H1 (cell line): Measurements from ENCODE around the gene RTL3. TPM values are rescaled to one million over a fixed set of nuclear protein-coding genes. Genes with fewer than 3 reads are reported as not detected.

Source experiments
- CTCF ChIA-PET: fragments of 300-600 bp; sonication (Branson Sonifier 250); formaldehyde crosslinking; loops from one replicate; lab custom pipeline; 2021; ENCODE audit not compliant: partially characterized antibody; lab: Charles Lee
- POLR2A ChIA-PET: fragments of 300-600 bp; sonication (Branson Sonifier 250); formaldehyde crosslinking; loops from one replicate; lab custom pipeline; 2021; ENCODE audit warnings: inconsistent platforms; ENCODE audit not compliant: partially characterized antibody; lab: Charles Lee
- DNase-seq, 2 experiments: peaks; one replicate each; pipeline versions ENCODE4 v3.0.0 to v3.0.0-alpha.2; 2010 to 2022; ENCODE audit warnings: low spot score in 2 of 2, low read depth in 1 of 2, mixed read lengths in 1 of 2
- FAIRE-seq: peaks from 2 replicates; lab custom pipeline; 2011; peaks lifted over from hg19 to GRCh38; lab: Jason Lieb, UNC
- H2AFZ ChIP-seq: 2 replicates; pipeline ENCODE4 v1.8.1; 2012; ENCODE audit warnings: low read length, inconsistent platforms
- H2AK5ac ChIP-seq: 2 replicates; pipeline ENCODE4 v1.6.1; 2013; ENCODE audit warnings: low read depth, low read length
- H2BK120ac ChIP-seq: replicated peaks from 2 replicates; pipeline ENCODE3; 2013; ENCODE audit warnings: low read depth, low read length, inconsistent platforms
- H2BK12ac ChIP-seq: 2 replicates; pipeline ENCODE4 v1.6.1; 2013; ENCODE audit warnings: low read depth, low read length
- H2BK15ac ChIP-seq: 2 replicates; pipeline ENCODE4 v1.6.1; 2013; ENCODE audit warnings: low read length
- H2BK20ac ChIP-seq: 2 replicates; pipeline ENCODE4 v1.6.1; 2013; ENCODE audit warnings: low read length
- H2BK5ac ChIP-seq: 2 replicates; pipeline ENCODE4 v1.6.1; 2013; ENCODE audit warnings: low read depth, low read length
- H3K14ac ChIP-seq: 2 replicates; pipeline ENCODE4 v1.6.1; 2013; ENCODE audit warnings: inconsistent platforms; ENCODE audit not compliant: insufficient read length
- H3K18ac ChIP-seq: 2 replicates; pipeline ENCODE4 v1.6.1; 2013; ENCODE audit warnings: low read length; ENCODE audit errors: extremely low read depth
- H3K23ac ChIP-seq: 2 replicates; pipeline ENCODE4 v1.6.1; 2013; ENCODE audit warnings: inconsistent platforms; ENCODE audit not compliant: insufficient read length
- H3K23me2 ChIP-seq: 2 replicates; pipeline ENCODE4 v1.6.1; 2013; ENCODE audit warnings: low read depth, low read length
- H3K27ac ChIP-seq: 2 replicates; pipeline ENCODE4 v1.6.1; 2011; ENCODE audit warnings: low read depth, low read length, inconsistent platforms
- H3K27me3 ChIP-seq, 4 experiments: replicated peaks in 1 of 4; 1 replicate in 1 of 4; 2 replicates in 3 of 4; pipeline versions ENCODE4 v1.6.1 to v1.8.1; 2011 to 2013; ENCODE audit warnings: low read length in 3 of 4, mild to moderate bottlenecking in 3 of 4, inconsistent platforms in 2 of 4, mixed read lengths in 2 of 4, moderate library complexity in 1 of 4; ENCODE audit not compliant: control insufficient read depth in 3 of 4, insufficient read depth in 3 of 4; ENCODE audit errors: extremely low read depth in 1 of 4
- H3K36me3 ChIP-seq, 4 experiments: 2 replicates each; pipeline versions ENCODE4 v1.6.1 to v1.8.1; 2011 to 2013; ENCODE audit warnings: mild to moderate bottlenecking in 4 of 4, low read length in 3 of 4, moderate library complexity in 2 of 4, control low read depth in 1 of 4, inconsistent platforms in 1 of 4; ENCODE audit not compliant: insufficient read depth in 4 of 4, control insufficient read depth in 2 of 4
- H3K4ac ChIP-seq: replicated peaks from 2 replicates; pipeline ENCODE3; 2013; ENCODE audit warnings: low read length, low read depth, mixed read lengths, inconsistent platforms; ENCODE audit not compliant: insufficient read length
- H3K4me1 ChIP-seq, 4 experiments: replicated peaks in 1 of 4; 1 replicate in 1 of 4; 2 replicates in 3 of 4; pipeline versions ENCODE4 v1.6.1 to v1.8.1; 2011 to 2013; ENCODE audit warnings: low read length in 3 of 4, inconsistent platforms in 2 of 4, mixed read lengths in 1 of 4; ENCODE audit not compliant: insufficient read depth in 4 of 4, control insufficient read depth in 3 of 4
- H3K4me2 ChIP-seq, 2 experiments: 2 replicates each; pipeline versions ENCODE4 v1.6.1 to v1.8.1; 2011 to 2013; ENCODE audit warnings: low read depth in 2 of 2, low read length in 2 of 2, control low read depth in 1 of 2, inconsistent platforms in 1 of 2, mild to moderate bottlenecking in 1 of 2; ENCODE audit not compliant: insufficient read depth in 1 of 2
- H3K4me3 ChIP-seq, 4 experiments: fragments of 200-600, 300-600 bp in 1 of 4; sonication (generic), shearing (Covaris generic), sonication (Bioruptor Twin) in 1 of 4; 2 replicates each; pipeline versions ENCODE4 v1.5.1 to v1.8.1; 2011 to 2016; ENCODE audit warnings: low read length in 4 of 4, low read depth in 3 of 4, control low read depth in 2 of 4, inconsistent platforms in 2 of 4, mild to moderate bottlenecking in 2 of 4, mixed read lengths in 1 of 4, moderate library complexity in 1 of 4; ENCODE audit not compliant: insufficient read depth in 2 of 4; ENCODE audit errors: extremely low read depth in 1 of 4
- H3K56ac ChIP-seq: replicated peaks from 2 replicates; pipeline ENCODE3; 2013; ENCODE audit warnings: low read depth, mild to moderate bottlenecking, mixed read lengths, low read length, inconsistent platforms; ENCODE audit not compliant: insufficient read length
- H3K79me1 ChIP-seq: 2 replicates; pipeline ENCODE4 v1.6.1; 2013; ENCODE audit warnings: low read depth, low read length, control low read depth
- H3K79me2 ChIP-seq, 2 experiments: 2 replicates each; pipeline versions ENCODE4 v1.6.1 to v1.8.1; 2012 to 2013; ENCODE audit warnings: low read length in 2 of 2, mild to moderate bottlenecking in 2 of 2, inconsistent platforms in 1 of 2; ENCODE audit not compliant: insufficient read depth in 2 of 2, control insufficient read depth in 1 of 2
- H3K9ac ChIP-seq, 4 experiments: replicated peaks in 1 of 4; 1 replicate in 1 of 4; 2 replicates in 3 of 4; pipeline versions ENCODE4 v1.6.1 to v1.8.1; 2011 to 2013; ENCODE audit warnings: low read depth in 3 of 4, low read length in 3 of 4, control low read depth in 2 of 4, mild to moderate bottlenecking in 2 of 4, moderate library complexity in 2 of 4, inconsistent platforms in 1 of 4; ENCODE audit errors: extremely low read depth in 1 of 4
- H3K9me3 ChIP-seq, 2 experiments: 2 replicates each; pipeline versions ENCODE4 v1.6.1 to v1.8.1; 2012 to 2013; ENCODE audit warnings: mild to moderate bottlenecking in 2 of 2, moderate library complexity in 2 of 2, control low read depth in 1 of 2, inconsistent platforms in 1 of 2, low read depth in 1 of 2, low read length in 1 of 2, mixed read lengths in 1 of 2; ENCODE audit not compliant: insufficient read depth in 2 of 2
- H4K20me1 ChIP-seq, 2 experiments: replicated peaks in 1 of 2; 2 replicates each; pipeline versions ENCODE3 to v1.8.1; 2011 to 2013; ENCODE audit warnings: inconsistent platforms in 2 of 2, low read length in 2 of 2, mild to moderate bottlenecking in 1 of 2; ENCODE audit not compliant: insufficient read depth in 2 of 2, control insufficient read depth in 1 of 2
- H4K5ac ChIP-seq: 2 replicates; pipeline ENCODE4 v1.6.1; 2013; ENCODE audit warnings: low read length, low read depth, mixed read lengths, inconsistent platforms; ENCODE audit not compliant: insufficient read length
- H4K8ac ChIP-seq: 2 replicates; pipeline ENCODE4 v1.8.0; 2013; ENCODE audit warnings: mild to moderate bottlenecking, moderate library complexity, low read length, inconsistent platforms; ENCODE audit not compliant: insufficient read depth; ENCODE audit errors: extremely low read depth
- H4K91ac ChIP-seq: replicated peaks from 2 replicates; pipeline ENCODE3; 2013; ENCODE audit warnings: low read length, mixed read lengths, inconsistent platforms; ENCODE audit not compliant: insufficient read length
- RAD21 ChIP-seq, 2 experiments: IDR thresholded peaks in 1 of 2; conservative IDR thresholded peaks in 1 of 2; 2 replicates each; pipeline ENCODE4 v1.6.1; 2011; ENCODE audit warnings: low read depth in 2 of 2, low read length in 2 of 2, improper control_type of control experiment in 1 of 2, inconsistent platforms in 1 of 2, mild to moderate bottlenecking in 1 of 2, moderate library complexity in 1 of 2
- TAF1 ChIP-seq: IDR thresholded peaks from 2 replicates; pipeline ENCODE4 v1.6.1; 2011; ENCODE audit warnings: mild to moderate bottlenecking, low read depth, low read length
- WGBS, 2 experiments: shearing (Covaris generic) in 1 of 2; methylation state at CpG; one replicate each; pipeline versions ENCODE4 v1.1.6 to v1.1.7; 2013 to 2015; ENCODE audit warnings: low lambda C conversion rate in 2 of 2, mixed read lengths in 2 of 2, inconsistent platforms in 1 of 2, low coverage in 1 of 2, missing lambda C conversion rate in 1 of 2; ENCODE audit not compliant: insufficient replicate concordance in 2 of 2, insufficient coverage in 1 of 2, insufficient read length in 1 of 2; ENCODE audit errors: extremely low coverage in 1 of 2, missing lambda C conversion rate in 1 of 2; 5-methylcytosine and 5-hydroxymethylcytosine counted together
- polyA plus RNA-seq, 7 experiments: library from polyadenylated mRNA; depleted of rRNA in 3 of 7; stranded (reverse) in 5 of 7; unstranded in 2 of 7; fragments of >200 nt in 5 of 7; fragments of 200-250 nt in 2 of 7; gene quantifications; 1 replicate in 5 of 7; 2 replicates in 1 of 7; 4 replicates in 1 of 7; pipeline versions ENCODE4 v1.2.1 to v1.2.3, GENCODE V29; 2011 to 2013; ENCODE audit warnings: missing spikeins in 2 of 7, mixed read lengths in 2 of 7
- total RNA-seq: library from RNA; stranded (reverse); fragmentation: NEBNext Ultra II Directional; extraction: Animal tissue kit (Norgen Biotek cat#: 25700); gene quantifications from 2 replicates; pipeline ENCODE4 v1.2.1, GENCODE V29; 2021
- TF ChIP-seq, protein P1 (sequence below), 3 experiments: IDR thresholded peaks; 1 replicate in 2 of 3; 2 replicates in 1 of 3; pipeline versions ENCODE4 v1.5.1 to v1.6.1; 2011; ENCODE audit warnings: low read length in 3 of 3, mild to moderate bottlenecking in 3 of 3, inconsistent platforms in 2 of 3, low read depth in 1 of 3, moderate library complexity in 1 of 3; ENCODE audit not compliant: insufficient read depth in 1 of 3; ENCODE audit errors: control extremely low read depth in 1 of 3

Gene RTL3
- total and polyA plus RNA-seq, 2 of the 8 experiments (the other 6 are each of a cell fraction or from before 2014, with no cell fraction given): not detected

DNA sequence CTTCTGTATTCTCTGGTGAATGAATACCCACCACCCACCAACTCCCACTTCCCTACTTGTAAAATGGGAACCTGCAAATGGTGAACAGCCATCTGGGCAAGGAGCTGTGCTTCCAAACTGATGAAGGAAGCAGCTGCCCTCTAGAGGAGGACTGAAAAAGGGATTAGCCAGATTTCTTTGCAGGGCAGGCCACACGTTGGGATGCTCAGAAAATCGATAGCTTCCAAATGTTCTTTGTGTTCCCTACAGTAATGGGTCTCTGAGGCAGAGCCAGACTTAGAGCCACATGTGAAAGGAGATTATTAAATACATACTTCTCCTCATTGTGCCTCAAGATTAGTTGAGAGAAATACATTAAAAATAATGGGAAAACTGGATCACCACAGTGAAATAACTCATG, 49.1 kb upstream of the RTL3 start:
- Histone ChIP-seq H3K4ac (no peak overlapping the region), H4K8ac (no peak overlapping the region)
- TF ChIP-seq TAF1: no peak
- TF ChIP-seq, protein P1, sequence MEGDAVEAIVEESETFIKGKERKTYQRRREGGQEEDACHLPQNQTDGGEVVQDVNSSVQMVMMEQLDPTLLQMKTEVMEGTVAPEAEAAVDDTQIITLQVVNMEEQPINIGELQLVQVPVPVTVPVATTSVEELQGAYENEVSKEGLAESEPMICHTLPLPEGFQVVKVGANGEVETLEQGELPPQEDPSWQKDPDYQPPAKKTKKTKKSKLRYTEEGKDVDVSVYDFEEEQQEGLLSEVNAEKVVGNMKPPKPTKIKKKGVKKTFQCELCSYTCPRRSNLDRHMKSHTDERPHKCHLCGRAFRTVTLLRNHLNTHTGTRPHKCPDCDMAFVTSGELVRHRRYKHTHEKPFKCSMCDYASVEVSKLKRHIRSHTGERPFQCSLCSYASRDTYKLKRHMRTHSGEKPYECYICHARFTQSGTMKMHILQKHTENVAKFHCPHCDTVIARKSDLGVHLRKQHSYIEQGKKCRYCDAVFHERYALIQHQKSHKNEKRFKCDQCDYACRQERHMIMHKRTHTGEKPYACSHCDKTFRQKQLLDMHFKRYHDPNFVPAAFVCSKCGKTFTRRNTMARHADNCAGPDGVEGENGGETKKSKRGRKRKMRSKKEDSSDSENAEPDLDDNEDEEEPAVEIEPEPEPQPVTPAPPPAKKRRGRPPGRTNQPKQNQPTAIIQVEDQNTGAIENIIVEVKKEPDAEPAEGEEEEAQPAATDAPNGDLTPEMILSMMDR (IDR thresholded peaks at IDR 0.05; ENCODE audit: control extremely low read depth in 1 of 3, insufficient read depth in 1 of 3, low read depth in 1 of 3, low read length in 3 of 3): peak; percentile 31 to 58 (median 39)
- peak; percentile 56 to 69 for TF ChIP-seq RAD21 (IDR thresholded peaks at IDR 0.05 in 1 of 2, conservative IDR thresholded peaks at IDR 0.05 in 1 of 2; ENCODE audit: low read depth in 2 of 2, low read length in 2 of 2)

More for the DNA sequence above, 49.1 kb upstream of the RTL3 start:
- CTCF ChIA-PET: interaction anchor here (1.1 to 2.2 kb wide), 4 partner anchors 20 to 112 kb away, joined by 3 to 13 read pairs (median 6); no protein-coding TSS in a partner anchor
- DNase-seq (peak; percentile 5 to 41), FAIRE-seq (peak; percentile 95)
- Histone ChIP-seq H4K5ac (no peak overlapping the region), H2AFZ (no peak overlapping the region; the same call in 1 of the 2 replicates), H3K79me2 (no peaks in the 10 kb centered on the region), H3K4me2 (no peak overlapping the region), H3K27me3 (no peaks in the 10 kb centered on the region), H3K4me3 (no peak overlapping the region), H3K18ac (no peak overlapping the region), H3K9me3 (no peaks in the 10 kb centered on the region), H3K27ac (no peak overlapping the region), H3K4me1 (no peaks in the 10 kb centered on the region; a peak in 1 of 7 replicates), H3K23ac (no peak overlapping the region), H2BK12ac (no peak overlapping the region), H2BK120ac (no peak overlapping the region), H4K91ac (no peak overlapping the region), H2BK20ac (no peak overlapping the region), H3K14ac (no peak overlapping the region), H3K79me1 (no peaks in the 10 kb centered on the region), H2AK5ac (no peak overlapping the region), H2BK15ac (no peak overlapping the region), H3K36me3 (no peaks in the 10 kb centered on the region), H4K20me1 (no peaks in the 10 kb centered on the region), H2BK5ac (no peak overlapping the region), H3K23me2 (no peaks in the 10 kb centered on the region), H3K56ac (no peak overlapping the region), H3K9ac (no peak overlapping the region)
- 66% methylated on average over 2 of the region's 2 CpGs; no CpG with 5 or more reads in 1 of the 2 experiments for WGBS, 2 experiments
- POLR2A ChIA-PET: interaction anchor here (0.6 kb wide), 1 partner anchor 329 kb away, joined by 8 read pairs; no protein-coding TSS in a partner anchor
